Measurements from ENCODE around the gene MEI1. TPM values are rescaled to one million over a fixed set of nuclear protein-coding genes. Genes with fewer than 3 reads are reported as not detected.
"Not testable (repeated sequence)": the region's sequence is repeated elsewhere in the genome, so short reads cannot be mapped to it uniquely, and the experiment has no call there.

MEI1 gene
- total RNA-seq, 1 donor from 2014 or later, result 0.10 TPM

DNA sequence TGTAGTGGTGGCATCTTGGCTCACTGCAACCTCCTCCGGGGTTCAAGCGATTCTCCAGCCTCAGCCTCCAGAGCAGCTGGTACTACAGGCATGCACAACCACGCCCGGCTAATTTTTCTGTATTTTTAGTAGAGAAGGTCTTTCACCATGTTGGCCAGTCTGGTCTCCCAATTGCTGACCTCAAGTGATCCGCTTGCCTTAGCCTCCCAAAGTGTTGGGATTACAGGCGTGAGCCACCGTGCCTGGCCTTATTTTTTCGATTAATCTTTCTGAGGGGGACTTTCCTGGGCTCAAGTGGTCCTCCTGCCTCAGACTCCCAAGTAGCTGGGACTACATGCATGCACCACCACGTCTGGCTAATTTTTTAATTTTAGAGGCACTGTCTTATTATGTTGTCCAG, 16.3 kb upstream of the MEI1 start:
- DNase-seq (ENCODE audit: low read depth), result no peak

DNA sequence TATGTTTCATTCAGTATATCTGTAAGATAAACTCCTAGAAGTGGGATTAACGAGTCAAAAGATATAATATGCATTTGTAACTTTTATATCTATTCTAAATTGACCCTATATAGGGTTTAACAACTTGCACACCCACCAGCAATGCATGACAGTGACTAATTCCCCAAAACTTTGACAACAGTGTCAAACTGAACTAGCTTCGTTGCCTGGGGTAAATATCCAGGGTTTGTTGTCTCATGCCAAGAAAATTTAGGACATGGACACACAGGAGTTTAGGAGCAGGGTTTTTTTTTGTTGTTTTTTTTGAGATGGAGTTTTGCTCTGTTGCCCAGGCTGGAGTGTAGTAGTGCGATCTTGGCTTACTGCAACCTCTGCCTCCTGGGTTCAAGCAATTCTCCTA, 15.7 kb upstream of the MEI1 start:
- no peak for DNase-seq (ENCODE audit: low read depth)

DNA sequence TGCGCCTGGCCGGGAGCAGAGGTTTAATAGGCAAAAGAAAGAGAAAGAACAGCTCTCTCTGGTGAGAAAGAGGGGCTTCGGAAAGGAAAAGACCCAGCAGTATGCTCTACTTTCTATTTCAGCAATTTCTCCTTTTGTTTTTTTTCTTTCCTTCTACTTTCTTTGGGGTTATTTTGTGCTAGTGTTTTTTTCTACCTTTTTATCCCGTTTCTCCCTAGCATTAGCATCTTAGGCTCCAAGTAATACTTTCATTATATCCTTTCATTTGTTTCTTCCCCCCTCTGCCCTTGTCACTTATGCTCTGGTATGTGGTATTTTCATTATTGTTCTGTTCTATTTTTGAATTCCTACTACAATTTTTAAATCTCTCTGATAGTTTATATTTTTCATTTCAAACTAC, 15.1 kb upstream of the MEI1 start:
- DNase-seq (ENCODE audit: low read depth), result no peak

DNA sequence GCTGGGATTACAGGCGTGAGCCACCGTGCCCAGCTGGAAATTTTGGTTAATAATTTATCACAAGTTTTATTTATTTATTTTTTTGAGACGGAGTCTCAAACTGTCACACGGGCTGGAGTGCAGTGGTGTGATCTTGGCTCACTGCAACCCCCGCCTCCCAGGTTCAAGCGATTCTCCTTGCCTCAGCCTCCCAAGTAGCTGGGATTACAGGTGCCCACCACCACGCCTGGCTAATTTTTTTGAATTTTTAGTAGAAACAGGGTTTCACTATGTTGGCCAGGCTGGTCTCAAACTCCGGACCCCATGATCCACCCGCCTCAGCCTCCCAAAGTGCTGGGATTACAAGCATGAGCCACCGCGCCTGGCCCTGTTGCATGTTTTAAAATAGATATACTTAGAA, 12.4 kb upstream of the MEI1 start:
- not testable (repeated sequence) for DNase-seq (ENCODE audit: low read depth)

DNA sequence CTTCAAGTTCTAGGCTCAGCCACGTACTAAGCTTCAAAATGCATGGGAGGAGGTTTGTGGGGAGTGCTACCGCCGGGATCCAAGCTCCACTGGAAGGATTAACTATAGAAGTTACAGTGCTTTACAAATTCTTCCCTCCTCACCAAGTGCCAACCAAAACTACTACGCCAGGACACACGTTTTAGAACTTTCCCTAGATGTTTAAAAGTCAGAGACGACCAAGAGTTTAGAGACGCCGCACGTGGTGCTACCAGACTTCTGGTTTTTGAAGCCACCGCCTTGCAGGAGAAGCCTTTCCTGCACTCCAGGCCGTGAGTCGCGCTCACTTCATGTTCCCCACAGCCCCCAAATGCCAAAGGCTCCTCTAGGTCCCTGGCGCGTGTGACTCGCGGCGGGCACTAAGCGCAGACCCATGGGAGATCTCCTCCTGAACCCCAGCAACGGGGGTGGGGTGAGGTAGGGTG, 11.4 kb upstream of the MEI1 start:
- no peak for DNase-seq (ENCODE audit: low read depth)

DNA sequence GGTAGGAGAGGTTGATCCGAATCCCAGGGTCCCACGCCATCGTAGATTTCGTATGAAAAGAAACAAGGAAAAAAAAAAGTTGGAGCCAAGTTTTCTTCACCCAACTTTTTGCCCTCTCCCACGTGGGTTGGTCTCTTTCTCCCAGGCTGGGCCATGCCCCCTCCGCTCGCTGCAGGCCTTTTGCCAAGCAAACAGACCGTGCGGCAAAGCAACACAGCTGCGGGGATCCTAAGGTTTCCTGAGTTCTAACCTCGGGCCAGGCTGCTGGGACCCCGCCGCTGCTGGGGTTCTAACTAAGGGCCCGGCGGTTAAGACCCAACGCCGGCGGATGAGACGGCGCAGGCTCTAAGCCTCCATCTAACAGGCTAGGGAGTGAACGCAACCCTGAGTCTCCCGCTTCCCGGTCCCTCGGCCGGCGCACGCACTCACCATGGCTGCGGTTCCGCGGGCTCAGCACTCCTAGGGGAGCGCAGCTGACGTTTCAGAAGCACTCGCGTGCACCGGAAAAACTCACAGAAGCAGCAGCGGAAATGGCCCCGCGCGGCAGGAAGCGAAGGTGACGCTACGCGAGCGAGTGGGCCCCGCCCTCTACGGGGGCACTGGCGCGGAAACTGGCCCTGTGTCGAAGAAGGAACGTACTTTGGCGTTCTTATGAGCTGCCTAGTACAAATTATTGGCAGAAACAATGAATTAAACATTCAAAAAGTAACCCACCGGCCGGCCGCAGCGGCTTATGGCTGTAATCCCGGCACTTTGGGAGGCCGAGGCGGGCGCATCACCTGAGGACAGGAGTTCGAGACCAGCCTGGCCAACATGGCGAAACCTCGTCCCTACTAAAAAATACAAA, 10.7 kb upstream of the MEI1 start, which contains the start of gene SNU13:
Gene SNU13, minus strand, starts transcription at position 503 of the 847 bp plus-strand sequence. Its CDS starts 71 bp downstream, at position 432.
- peak; percentile 77 for DNase-seq (ENCODE audit: low read depth)

DNA sequence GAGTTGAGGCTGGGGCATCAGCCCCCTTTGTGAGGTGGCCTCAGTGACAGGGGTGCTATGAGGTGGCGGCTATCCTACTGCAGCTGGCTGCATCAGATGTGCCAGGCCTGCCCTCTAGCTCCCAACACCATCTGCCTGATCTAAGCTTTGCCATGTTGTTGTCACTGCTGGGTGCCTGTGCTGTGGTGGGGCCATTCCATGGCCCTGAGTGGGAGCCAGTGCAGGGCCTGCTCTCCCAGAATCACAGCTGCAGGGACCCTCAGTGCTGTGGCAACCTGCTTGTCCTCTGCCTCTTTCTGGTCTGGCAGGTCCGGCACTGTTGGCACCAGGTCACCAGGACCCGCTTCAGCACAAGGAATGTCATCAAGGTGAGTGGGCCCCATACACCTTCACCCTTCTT, 8.8 kb upstream of the MEI1 start:
- DNase-seq (ENCODE audit: low read depth), result no peak

DNA sequence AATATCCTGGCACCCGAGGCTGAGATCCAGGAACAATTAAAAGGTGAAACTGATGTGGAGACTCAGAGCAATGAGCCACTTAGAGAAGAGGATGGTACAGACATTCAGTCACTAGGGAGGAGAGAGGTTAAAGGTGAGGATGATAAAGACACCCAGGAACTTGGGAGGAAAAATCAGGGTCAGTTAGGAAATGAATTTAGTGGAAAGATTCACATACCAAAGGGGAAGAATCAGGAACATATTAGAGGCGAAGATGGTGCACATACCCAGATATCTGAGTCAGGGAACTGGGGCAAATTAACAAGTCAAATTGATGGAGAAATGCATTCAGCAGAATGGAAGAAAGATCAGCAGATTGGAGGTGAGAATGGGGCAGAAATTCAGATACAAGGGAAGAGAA, 4.1 kb upstream of the MEI1 start:
- DNase-seq (ENCODE audit: low read depth), result no peak

DNA sequence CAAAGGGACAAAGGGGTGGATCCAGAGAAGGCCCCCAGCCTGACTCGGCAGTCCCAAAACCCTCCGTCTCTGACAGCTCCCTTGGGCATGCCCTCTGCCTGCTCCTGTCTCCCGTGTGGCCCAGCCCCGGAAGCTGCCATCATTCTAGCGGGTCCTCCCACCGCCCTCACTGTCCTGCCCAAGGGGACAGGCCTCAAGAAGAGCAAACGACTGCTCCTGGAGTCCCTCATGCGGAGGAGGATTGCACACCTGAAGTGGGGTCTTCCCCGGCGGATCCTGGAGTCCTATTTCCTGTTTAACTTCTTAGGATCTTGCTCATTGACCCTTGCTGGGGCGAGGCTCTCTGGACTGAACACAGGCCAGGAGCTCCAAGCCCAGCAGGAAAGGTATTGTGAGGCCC, 2.6 kb upstream of the MEI1 start:
- DNase-seq (ENCODE audit: low read depth), result no peak

DNA sequence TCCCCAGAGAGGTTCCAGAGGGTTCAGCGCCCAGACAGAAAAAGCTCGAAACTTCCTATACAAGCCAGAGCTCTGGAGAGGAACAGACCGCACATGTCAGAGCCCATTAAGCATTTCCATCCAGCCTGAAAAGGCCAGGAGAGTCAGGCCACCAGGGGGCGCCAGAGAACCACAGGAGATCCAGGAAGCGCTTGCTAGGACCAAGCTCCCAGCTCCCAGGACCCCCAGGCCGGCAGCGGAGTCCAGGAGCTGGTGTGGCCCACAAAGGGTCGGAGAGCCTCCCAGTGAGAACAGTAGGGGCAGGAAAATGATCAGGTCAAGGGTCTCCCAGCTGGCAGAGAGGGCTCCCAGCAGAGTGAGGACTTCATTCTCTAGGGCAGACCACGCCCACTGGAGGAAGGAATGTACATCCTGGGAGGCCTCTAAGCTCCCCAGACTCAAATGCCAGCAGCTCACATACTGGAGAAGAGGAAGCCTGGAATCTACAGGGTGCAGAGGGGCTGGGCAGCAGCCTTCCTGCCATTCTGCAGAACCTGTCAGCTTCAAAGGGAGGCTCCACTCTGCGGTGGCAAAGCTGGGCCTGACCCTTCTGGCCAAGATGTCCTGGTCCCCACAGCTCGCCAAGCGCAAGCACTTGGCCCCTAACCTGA, 2.1 kb upstream of the MEI1 start:
- DNase-seq (ENCODE audit: low read depth), result peak; percentile 71

DNA sequence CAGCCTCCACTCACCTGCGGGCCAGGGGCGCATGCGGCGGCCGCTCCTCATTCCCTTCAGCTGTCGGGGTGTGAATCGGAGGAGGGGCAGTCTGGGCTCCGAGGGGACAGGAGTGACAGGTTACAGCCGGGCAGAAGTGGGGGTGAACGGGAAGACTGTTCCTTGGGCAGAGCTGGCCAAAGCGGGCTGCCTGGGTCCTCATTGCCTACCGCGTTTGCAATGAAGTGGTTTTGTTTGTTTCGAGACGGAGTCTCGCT, 733 bp downstream of the MEI1 start:
- no peak for DNase-seq (ENCODE audit: low read depth)

DNA sequence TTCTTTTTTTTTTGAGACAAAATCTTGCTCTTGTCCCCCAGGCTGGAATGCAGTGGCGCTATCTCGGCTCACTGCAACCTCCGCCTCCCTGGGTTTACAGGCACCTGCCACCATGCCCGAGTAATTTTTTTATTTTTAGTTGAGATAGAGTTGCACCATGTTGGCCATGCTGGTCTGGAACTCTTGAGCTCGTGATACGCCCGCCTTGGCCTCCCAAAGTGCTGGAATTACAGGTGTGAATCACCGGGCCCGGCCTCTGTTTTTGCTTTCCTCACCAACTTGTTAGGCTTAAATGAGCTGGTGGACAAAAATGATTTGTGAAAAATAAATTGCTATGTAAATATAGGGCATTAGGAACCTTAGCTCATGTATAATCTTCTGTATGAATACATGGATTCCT, 3.5 kb downstream of the MEI1 start:
- no peak for DNase-seq (ENCODE audit: low read depth)

DNA sequence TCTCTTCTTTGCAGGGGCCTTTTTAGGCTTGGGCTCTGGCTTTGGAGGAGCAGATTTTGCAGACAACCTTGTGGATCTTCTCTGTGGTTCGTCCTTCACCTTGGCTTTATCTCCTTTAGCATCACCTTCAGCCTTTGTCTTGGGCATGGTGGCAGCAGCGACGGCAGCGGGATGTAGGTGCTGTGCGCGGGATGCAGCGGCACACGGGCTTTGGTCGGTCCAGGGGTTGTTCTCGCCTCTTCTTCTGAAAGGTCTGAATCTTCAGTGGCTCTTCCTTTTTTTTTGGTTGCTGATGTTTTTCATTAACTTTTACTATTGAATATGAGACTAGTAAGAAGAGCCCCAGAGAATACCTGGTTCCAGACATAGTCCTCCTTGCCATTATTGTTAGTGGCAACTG, 10.0 kb downstream of the MEI1 start:
- DNase-seq (ENCODE audit: low read depth), result no peak

DNA sequence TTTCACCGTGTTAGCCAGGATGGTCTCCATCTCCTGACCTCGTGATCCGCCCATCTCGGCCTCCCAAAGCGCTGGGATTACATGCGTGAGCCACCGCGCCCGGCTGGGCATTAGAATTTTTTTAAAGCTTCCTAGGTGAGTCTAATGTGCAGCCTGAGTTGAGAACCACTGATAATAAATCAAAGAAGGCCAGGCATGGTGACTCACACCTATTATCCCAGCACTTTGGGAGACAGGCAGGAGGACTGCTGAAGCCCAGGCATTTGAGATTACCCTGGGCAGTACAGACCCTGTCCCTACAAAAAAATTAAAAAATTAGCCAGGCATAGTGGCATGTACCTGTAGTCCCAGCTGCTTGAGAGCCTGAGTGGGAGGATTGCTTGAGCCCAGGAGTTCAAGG, 13.7 kb downstream of the MEI1 start:
- peak; percentile 51 for DNase-seq (ENCODE audit: low read depth)

DNA sequence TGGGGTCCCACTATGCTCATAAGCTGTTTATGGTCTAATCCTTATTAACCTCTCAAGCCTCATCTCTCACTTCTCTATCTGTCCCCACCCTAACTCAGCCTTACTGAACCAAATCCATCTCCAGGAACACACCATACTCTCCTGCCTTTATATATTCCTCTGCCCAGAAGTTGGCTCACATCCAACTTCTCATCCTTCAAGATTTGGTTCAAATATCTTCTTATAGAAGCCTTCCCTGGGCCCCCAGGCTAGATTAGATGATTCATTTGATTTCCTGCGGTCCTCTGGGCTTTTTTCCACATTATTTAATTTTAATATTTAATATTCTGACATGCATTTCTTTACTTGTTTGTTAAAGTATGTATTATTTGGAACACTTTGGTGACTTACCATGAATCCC, 23.2 kb downstream of the MEI1 start:
- no peak for DNase-seq (ENCODE audit: low read depth)

DNA sequence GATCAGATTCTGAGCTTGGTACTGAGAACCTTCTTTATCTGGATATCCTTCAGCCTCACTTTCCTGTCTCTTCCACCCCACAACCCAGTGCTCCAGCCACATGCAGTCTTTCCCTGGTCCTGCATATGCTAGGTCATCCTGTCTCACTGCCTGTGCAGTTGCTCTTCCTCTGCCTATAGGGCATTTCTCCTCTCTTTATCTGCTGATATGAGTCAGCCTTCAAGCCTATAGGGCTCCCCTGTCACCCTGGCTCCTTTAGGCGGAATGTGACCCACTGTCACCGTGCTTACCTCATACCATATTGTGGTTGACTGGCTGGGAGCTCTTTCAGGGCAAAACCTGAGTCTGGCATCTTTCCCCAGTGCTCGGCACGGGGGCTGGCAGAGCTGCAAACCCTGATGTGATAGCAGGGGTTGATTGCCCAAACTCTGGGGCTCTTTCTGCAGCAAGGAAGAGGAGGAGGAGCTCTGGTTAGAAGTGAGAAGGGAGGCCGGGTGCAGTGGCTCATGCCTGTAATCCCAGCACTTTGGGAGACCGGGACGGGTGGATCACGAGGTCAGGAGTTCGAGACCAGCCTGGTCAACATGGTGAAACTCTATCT, 26.3 kb downstream of the MEI1 start:
- no peak for DNase-seq (ENCODE audit: low read depth)

DNA sequence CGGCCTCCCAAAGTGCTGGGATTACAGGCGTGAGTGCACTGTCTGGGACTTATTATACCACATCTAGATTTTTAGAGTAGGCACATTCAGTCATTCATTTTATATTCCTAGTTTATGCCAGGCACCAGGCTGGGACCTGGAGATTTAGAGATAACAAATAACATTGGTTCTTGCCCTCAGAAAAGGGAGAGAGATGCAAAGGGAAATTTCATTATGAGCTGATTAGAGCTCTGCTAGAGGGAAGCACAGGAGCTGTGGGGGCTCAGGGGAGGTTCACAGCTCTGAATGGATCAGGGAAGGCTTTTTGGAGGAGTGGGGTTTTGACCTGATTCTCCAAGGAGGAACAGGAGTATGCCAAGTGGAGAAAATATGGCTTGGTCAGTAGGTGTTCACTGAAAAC, 32.3 kb downstream of the MEI1 start:
- DNase-seq (ENCODE audit: low read depth), result no peak

DNA sequence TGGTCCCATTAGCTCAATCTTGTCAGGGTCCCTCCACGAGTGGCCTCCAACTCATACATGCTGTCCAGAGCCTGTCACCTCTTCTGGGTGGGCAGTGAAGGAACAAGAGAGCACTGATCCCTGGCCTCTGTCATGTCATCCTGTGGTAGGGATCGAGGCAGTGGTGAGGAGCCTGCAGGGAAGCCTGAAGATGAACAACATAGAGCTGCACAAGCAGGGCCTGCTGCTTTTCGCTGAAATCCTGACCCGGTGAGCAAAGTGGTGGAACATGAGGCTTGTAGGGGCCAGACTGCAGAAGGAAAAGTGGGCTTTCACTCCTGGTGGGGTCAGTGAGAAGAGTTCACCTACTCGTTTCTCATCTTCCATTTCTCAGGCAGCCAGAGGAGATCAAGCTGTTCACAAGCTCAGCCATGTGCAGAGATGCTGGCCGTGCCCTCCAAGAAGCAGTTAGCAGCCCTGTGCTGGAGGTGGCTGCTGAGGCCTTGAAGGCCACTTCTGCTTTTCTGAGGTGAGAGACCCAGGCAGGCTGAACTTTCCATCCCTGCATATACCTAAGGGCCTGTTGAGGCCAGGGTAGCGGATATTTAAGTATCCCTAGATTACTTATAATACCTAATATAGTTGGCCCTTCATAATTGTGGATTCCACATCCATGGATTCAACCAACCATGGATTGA, 32.9 kb downstream of the MEI1 start:
- no peak for DNase-seq (ENCODE audit: low read depth)

DNA sequence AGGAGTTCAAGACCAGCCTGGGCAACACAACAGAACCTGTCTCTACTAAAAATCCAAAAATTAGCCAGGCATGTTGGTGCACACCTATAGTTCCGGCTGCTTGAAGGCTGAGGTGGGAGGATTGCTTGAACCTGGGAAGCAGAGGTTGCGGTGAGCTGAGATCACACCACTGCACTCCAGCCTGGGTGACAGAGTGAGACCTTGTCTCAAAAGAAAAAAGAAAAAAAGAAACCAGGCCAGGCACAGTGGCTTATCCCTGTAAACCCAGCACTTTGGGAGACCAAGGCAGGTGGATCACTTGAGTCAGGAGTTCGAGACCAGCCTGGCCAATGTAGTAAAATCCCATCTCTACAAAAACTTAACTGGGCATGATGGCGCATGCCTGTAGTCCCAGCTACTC, 33.9 kb downstream of the MEI1 start:
- DNase-seq (ENCODE audit: low read depth), result not testable (repeated sequence)

DNA sequence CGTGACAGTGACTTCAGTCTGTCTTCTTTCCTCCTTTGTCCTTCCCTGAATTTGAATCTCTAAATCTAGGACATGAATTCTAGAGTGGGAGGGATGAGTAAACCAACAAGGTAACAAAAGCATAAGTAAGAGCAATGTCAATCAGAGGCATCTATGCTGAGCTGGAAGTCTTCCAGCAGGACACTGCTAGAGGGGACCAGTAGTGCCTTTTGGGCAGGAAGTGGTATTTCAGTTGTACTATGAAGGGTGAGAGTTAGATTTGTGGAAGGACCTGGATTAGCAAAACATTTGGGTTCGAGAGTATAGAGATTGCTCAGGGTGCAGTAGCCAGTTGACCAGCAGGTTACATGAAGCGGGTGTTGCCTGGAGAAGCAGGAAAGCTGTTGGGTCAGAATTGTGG, 40.3 kb downstream of the MEI1 start:
- DNase-seq (ENCODE audit: low read depth), result no peak

DNA sequence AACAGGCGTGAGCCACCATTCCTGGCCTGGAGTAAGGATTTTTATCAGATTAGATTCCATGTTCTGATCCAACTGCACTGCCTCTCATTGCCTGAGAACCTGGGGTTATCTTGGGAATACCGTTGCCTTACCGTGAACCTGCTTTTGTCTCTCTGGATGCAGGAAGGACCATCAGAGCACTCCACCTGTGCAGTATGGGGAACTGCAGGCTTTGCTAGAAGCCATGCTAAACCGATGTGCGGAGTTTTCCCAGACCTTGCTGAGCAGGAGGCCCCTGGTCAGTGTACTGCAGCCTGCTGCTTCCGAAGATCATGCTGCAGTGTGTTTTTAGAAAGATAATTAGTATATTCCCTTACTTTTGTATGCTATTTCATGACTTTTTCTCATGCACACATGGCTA, 43.6 kb downstream of the MEI1 start:
- no peak for DNase-seq (ENCODE audit: low read depth)

DNA sequence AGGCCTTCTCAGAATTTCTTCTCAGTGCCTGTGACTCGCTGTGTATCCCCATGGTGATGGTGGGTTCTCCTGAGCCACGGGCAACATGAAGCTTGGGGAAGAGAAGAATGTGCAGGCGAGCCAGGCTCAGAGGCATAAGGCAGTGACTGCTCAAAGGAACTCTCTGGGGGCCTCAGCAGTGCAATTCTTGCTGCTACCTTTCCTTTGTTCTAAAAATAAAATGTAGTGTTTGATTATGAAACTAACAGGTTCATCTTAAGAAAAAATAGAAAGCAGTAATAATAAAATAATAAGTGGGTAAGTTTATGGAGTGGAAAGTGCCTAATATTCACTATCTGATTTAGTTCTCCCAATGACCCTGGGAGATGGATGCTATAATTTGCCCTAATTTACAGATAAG, 46.7 kb downstream of the MEI1 start:
- DNase-seq (ENCODE audit: low read depth), result no peak

Measured in renal cortical epithelial cell (primary cell).